ENCODE measurements around the gene ELK3. TPM values are rescaled to one million over a fixed set of nuclear protein-coding genes. Genes with fewer than 3 reads are reported as not detected.
A peak's percentile ranks its signal among the peaks of the same experiment; 100 is the strongest.

Gene ELK3
- total RNA-seq, 2 donors from 2014 or later: 15.1 to 16.3 TPM

DNA sequence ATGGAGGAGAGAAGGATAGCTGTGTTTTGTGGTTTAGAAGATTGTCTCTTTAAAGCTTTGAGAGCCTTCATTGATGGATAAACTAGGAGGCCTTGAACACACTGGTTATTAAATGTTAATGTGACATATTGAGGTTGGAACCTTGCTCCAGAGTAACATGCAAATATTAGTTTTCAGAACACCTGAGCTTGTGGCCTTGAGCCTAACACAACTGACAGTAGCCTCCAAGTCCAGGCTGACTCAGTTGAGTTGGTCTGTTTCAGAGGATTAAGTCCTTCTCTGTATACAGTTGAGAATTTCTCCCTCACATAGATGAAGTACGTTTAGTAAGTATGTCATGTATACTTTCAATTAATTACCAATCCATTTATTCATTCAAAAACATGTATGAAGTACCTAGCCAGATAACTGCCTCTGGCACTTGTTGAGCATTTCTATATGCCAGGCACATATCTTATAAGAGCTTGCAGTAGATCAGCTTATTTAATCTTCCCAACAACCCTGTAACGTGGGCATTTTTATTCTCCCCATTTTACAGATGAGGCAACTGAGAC lies 63.5 kb downstream of the ELK3 start:
- peaks cover 0 to 45% of the 10 kb centered on the region in 2 donors for H3K4me1 ChIP-seq
- H3K27ac ChIP-seq: peak overlapping the region in 1 of 2 donors; percentile 27
- peaks cover 4% of the 10 kb centered on the region for H3K36me3 ChIP-seq

DNA sequence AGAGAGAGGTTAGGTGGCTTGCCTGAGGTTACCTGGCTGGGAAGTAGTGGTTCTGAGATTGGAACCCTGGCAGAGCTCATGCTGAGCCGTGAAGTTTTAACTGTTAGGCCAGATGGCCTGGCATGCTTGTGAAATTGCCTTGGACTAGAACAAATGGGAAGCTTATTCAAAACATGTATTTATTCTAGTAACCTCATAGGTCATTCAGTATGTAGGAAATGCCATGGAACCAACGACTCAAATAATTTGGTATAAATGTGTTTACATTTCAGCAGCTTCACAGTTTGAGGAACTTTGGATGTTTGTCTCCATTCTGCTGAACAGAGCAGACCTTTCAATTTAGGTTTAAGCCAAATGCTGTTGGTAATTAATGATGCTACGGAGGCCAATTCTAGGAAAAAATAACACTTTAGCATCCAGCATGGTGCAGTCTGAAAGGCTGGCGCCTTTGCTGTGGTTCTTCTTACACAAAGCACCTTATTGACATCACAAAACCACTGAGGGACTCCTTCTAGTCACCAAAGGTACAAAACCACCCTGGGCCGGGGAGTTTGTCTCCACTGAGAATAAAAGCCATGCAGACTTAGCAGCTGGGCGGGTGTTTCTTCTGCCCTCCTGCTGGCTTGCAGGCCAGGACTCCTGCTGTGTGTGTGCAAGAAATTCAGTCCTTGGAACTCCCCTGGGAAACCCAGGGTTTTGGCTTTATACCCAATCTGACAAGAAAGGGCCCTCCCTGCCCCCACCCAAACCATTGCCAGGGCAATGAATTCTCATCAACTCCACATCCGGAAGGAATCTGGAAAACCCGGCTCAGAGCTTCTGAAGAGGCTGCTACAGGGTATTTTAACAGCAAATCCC lies 64.2 kb downstream of the ELK3 start:
- Histone ChIP-seq H3K4me1 (peaks cover 0 to 45% of the 10 kb centered on the region in 2 donors), H3K4me3 (no peak overlapping the region), H3K9me3 (no peaks in the 10 kb centered on the region), H3K36me3 (peaks cover 11% of the 10 kb centered on the region), H3K27ac (peak overlapping the region; percentile 23 to 27), H3K27me3 (no peaks in the 10 kb centered on the region)
- TF ChIP-seq, protein P1, sequence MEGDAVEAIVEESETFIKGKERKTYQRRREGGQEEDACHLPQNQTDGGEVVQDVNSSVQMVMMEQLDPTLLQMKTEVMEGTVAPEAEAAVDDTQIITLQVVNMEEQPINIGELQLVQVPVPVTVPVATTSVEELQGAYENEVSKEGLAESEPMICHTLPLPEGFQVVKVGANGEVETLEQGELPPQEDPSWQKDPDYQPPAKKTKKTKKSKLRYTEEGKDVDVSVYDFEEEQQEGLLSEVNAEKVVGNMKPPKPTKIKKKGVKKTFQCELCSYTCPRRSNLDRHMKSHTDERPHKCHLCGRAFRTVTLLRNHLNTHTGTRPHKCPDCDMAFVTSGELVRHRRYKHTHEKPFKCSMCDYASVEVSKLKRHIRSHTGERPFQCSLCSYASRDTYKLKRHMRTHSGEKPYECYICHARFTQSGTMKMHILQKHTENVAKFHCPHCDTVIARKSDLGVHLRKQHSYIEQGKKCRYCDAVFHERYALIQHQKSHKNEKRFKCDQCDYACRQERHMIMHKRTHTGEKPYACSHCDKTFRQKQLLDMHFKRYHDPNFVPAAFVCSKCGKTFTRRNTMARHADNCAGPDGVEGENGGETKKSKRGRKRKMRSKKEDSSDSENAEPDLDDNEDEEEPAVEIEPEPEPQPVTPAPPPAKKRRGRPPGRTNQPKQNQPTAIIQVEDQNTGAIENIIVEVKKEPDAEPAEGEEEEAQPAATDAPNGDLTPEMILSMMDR (IDR thresholded peaks at IDR 0.05): no peak
- no peak for DNase-seq (ENCODE audit: low spot score)

More for the DNA sequence above, 63.5 kb downstream of the ELK3 start:
- H3K27me3 ChIP-seq: no peaks in the 10 kb centered on the region
- no peak overlapping the region for H3K4me3 ChIP-seq
- no peaks in the 10 kb centered on the region for H3K9me3 ChIP-seq
- TF ChIP-seq, protein P1 (IDR thresholded peaks at IDR 0.05): no peak
- DNase-seq (ENCODE audit: low spot score): no peak

DNA sequence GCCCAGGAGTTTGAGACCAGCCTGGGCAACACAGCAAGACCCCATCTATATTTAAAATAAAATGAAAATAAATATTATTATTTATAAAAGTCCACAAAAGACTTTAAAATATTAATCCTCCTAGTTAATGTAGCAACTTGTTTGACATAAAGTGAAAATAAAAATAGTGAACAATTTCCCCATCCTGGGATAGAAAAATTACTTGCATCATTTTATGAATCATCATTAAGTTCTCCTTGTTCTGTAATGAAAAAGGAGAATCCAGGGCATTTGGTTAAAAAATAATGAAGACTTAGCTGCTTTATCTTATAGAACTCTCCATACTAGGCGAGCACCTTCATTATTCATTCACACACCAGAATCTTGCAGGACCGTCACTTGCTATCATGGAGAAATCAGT lies 66.1 kb downstream of the ELK3 start:
- Histone ChIP-seq H3K27me3 (no peaks in the 10 kb centered on the region), H3K27ac (no peak overlapping the region), H3K4me1 (peaks cover 0 to 32% of the 10 kb centered on the region in 2 donors), H3K36me3 (peaks cover 19% of the 10 kb centered on the region), H3K9me3 (no peaks in the 10 kb centered on the region), H3K4me3 (no peak overlapping the region)
- DNase-seq (ENCODE audit: low spot score): no peak
- TF ChIP-seq, protein P1 (IDR thresholded peaks at IDR 0.05): no peak

DNA sequence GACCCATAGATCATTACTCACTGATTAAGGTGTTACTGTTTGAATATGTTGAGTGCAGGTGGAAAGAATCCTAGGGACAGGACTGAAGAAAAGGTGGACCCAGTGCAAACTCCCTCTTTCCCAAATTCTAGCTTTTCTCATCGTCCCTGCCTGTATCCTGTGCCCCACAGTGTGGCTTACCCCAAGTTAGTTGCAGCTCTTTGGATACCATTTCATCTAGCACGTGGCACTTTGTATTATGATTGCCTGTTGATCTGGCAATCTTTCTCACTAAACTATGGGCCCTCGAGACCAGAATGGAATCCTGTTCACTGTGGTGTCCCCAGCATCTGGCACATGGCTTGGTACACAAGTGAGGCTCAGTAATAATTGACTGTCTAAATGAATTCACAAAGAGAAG lies 66.5 kb downstream of the ELK3 start:
- TF ChIP-seq, protein P1 (IDR thresholded peaks at IDR 0.05): no peak
- Histone ChIP-seq H3K9me3 (no peaks in the 10 kb centered on the region), H3K27ac (no peak overlapping the region), H3K27me3 (no peaks in the 10 kb centered on the region), H3K4me3 (no peak overlapping the region), H3K4me1 (peaks cover 0 to 32% of the 10 kb centered on the region in 2 donors), H3K36me3 (peaks cover 19% of the 10 kb centered on the region)
- no peak for DNase-seq (ENCODE audit: low spot score)

DNA sequence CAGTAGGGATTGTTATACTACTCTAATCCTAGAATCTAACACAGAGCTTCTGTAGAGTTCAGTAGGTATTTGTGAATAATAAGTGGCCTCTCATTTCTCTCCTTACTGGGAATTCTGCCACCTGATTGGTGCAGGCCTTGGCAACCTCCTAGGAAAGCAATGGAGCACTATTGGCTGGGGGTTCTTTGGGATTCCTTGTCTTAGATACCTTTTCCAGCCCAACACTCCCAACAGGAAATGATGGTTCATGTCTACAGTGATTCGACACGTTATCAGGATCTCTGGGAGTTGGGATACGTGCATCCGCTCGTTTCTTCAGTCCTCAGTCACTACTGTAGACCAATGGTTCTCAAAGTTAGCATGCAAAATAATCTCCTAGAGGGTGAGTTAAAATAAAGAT lies 67.4 kb downstream of the ELK3 start:
- Histone ChIP-seq H3K9me3 (no peaks in the 10 kb centered on the region), H3K4me1 (peaks cover 0 to 31% of the 10 kb centered on the region in 2 donors), H3K4me3 (no peak overlapping the region), H3K36me3 (peaks cover 19% of the 10 kb centered on the region), H3K27ac (no peak overlapping the region), H3K27me3 (no peaks in the 10 kb centered on the region)
- TF ChIP-seq, protein P1 (IDR thresholded peaks at IDR 0.05): no peak
- DNase-seq (ENCODE audit: low spot score): no peak

All from right atrium auricular region (tissue), 2 donors.